DOHH2 (cell line): ENCODE results near the gene MEGF11.

Experiments used
- H3F3A ChIP-seq: fragments of 200-600 bp; sonication (generic), shearing (Covaris generic); 2 replicates; pipeline ENCODE4 v1.6.0; 2016; ENCODE audit warnings: antibody characterized with exemption, mild to moderate bottlenecking; ENCODE audit not compliant: control insufficient read depth, insufficient read depth
- H3K27ac ChIP-seq: fragments of 200-600 bp; sonication (generic); 2 replicates; pipeline ENCODE4 v1.5.1; 2014; ENCODE audit warnings: low read depth, mild to moderate bottlenecking, low read length, moderate library complexity
- H3K27me3 ChIP-seq: fragments of 200-600 bp; sonication (generic); 2 replicates; pipeline ENCODE4 v1.6.1; 2014; ENCODE audit warnings: mild to moderate bottlenecking, low read length, mixed read lengths; ENCODE audit not compliant: control insufficient read depth
- H3K36me3 ChIP-seq: fragments of 200-600 bp; sonication (generic); 2 replicates; pipeline ENCODE4 v1.6.1; 2014; ENCODE audit warnings: mild to moderate bottlenecking, low read length, moderate library complexity, mixed read lengths; ENCODE audit not compliant: control insufficient read depth
- H3K4me1 ChIP-seq: fragments of 200-600 bp; sonication (generic); 2 replicates; pipeline ENCODE4 v1.6.1; 2014; ENCODE audit warnings: mild to moderate bottlenecking, low read length, mixed read lengths; ENCODE audit not compliant: control insufficient read depth
- H3K4me2 ChIP-seq: fragments of 200-600 bp; sonication (generic); 2 replicates; pipeline ENCODE4 v1.6.0; 2014; ENCODE audit warnings: mild to moderate bottlenecking, low read length, moderate library complexity
- H3K4me3 ChIP-seq: fragments of 200-600 bp; sonication (generic); 2 replicates; pipeline ENCODE4 v1.5.1; 2014; ENCODE audit warnings: mild to moderate bottlenecking, low read length, mixed read lengths
- H3K79me2 ChIP-seq: fragments of 200-600 bp; sonication (generic); 2 replicates; pipeline ENCODE4 v1.6.1; 2014; ENCODE audit warnings: mild to moderate bottlenecking, low read length, mixed read lengths; ENCODE audit not compliant: control insufficient read depth
- H3K9me2 ChIP-seq: fragments of 200-600 bp; sonication (generic); replicated peaks from 2 replicates; pipeline ENCODE4 v1.6.1; 2014; ENCODE audit warnings: mild to moderate bottlenecking, low read length, mixed read lengths; ENCODE audit not compliant: control insufficient read depth
- H3K9me3 ChIP-seq: fragments of 200-600 bp; sonication (generic); 2 replicates; pipeline ENCODE4 v1.6.1; 2014; ENCODE audit warnings: antibody characterized with exemption, low read length, mixed read lengths; ENCODE audit not compliant: control insufficient read depth, insufficient read depth
- H4K20me1 ChIP-seq: fragments of 200-600 bp; sonication (generic); 2 replicates; pipeline ENCODE4 v1.6.0; 2014; ENCODE audit warnings: low read depth, mild to moderate bottlenecking, antibody characterized with exemption, low read length, moderate library complexity; ENCODE audit not compliant: control insufficient read depth, insufficient read depth
- EZH2phosphoT487 ChIP-seq: fragments of 200-600 bp; sonication (generic); IDR thresholded peaks from 2 replicates; pipeline ENCODE4 v1.6.1; 2017; ENCODE audit warnings: borderline replicate concordance, mild to moderate bottlenecking, antibody characterized with exemption, low read length, moderate library complexity, mixed read lengths
- TF ChIP-seq, protein P1 (sequence below): fragments of 200-600 bp; sonication (generic); IDR thresholded peaks from one replicate; pipeline ENCODE4 v1.5.1; 2014; ENCODE audit warnings: antibody characterized with exemption, mild to moderate bottlenecking, low read depth, low read length; ENCODE audit not compliant: poor library complexity, severe bottlenecking

Gene MEGF11

DNA sequence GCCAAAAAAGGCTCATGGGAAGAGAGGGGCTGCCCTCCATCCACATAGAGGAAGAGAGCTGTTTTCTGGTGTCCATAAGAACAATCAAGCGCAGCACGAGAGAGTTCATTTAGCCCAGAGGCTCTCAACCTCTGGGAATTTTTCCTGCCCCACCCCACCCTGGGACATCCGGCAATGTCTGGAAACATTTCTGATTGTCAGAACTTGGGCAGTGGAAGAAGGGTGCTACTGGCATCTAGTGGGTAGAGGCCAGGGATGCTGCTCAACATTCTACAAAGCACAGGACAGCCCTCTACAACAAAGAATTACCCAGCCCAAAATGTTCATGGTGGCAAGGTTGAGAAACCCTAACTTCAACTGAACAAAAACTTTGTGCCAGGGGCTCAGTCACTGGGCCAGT is 291.4 kb downstream of the MEGF11 start:
- Histone ChIP-seq H3K9me2 (no peaks in the 10 kb centered on the region), H3K4me3 (no peak overlapping the region), H3K27ac (no peak overlapping the region), H3K27me3 (no peaks in the 10 kb centered on the region), H4K20me1 (no peaks in the 10 kb centered on the region), H3K79me2 (no peaks in the 10 kb centered on the region), H3K9me3 (no peaks in the 10 kb centered on the region), H3F3A (no peaks in the 10 kb centered on the region), H3K4me1 (no peaks in the 10 kb centered on the region; the same call in 1 of the 2 replicates), H3K36me3 (peaks cover 35% of the 10 kb centered on the region), H3K4me2 (no peak overlapping the region)
- no peak for TF ChIP-seq EZH2phosphoT487
- TF ChIP-seq, protein P1, sequence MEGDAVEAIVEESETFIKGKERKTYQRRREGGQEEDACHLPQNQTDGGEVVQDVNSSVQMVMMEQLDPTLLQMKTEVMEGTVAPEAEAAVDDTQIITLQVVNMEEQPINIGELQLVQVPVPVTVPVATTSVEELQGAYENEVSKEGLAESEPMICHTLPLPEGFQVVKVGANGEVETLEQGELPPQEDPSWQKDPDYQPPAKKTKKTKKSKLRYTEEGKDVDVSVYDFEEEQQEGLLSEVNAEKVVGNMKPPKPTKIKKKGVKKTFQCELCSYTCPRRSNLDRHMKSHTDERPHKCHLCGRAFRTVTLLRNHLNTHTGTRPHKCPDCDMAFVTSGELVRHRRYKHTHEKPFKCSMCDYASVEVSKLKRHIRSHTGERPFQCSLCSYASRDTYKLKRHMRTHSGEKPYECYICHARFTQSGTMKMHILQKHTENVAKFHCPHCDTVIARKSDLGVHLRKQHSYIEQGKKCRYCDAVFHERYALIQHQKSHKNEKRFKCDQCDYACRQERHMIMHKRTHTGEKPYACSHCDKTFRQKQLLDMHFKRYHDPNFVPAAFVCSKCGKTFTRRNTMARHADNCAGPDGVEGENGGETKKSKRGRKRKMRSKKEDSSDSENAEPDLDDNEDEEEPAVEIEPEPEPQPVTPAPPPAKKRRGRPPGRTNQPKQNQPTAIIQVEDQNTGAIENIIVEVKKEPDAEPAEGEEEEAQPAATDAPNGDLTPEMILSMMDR = no peak

DNA sequence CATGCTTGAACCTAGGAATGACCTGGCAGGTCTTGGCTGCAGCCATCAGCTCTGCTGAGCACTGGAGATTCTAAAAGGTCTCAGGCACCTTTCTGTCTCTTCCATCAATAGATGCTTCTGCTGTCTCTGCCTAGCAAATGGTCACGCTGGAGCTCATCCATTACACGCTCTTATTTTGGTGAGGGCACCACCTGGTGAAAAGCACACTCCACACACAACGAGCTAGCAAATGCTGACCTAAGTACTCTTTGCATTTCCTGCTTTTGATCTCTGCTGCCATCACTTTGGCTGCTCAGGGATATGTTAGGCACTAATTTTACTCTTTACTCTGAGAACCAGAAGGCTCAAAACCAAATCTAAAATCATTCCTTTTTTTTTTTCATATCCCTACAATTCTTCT is 293.0 kb downstream of the MEGF11 start:
- Histone ChIP-seq H3K27ac (no peak overlapping the region), H3F3A (no peaks in the 10 kb centered on the region), H3K4me2 (no peak overlapping the region), H3K9me2 (no peaks in the 10 kb centered on the region), H3K9me3 (no peaks in the 10 kb centered on the region), H3K4me1 (peaks cover 13% of the 10 kb centered on the region), H3K27me3 (no peaks in the 10 kb centered on the region), H3K79me2 (no peaks in the 10 kb centered on the region), H4K20me1 (no peaks in the 10 kb centered on the region), H3K4me3 (no peak overlapping the region), H3K36me3 (peaks cover 42% of the 10 kb centered on the region)
- TF ChIP-seq, protein P1 = no peak
- no peak for TF ChIP-seq EZH2phosphoT487

DNA sequence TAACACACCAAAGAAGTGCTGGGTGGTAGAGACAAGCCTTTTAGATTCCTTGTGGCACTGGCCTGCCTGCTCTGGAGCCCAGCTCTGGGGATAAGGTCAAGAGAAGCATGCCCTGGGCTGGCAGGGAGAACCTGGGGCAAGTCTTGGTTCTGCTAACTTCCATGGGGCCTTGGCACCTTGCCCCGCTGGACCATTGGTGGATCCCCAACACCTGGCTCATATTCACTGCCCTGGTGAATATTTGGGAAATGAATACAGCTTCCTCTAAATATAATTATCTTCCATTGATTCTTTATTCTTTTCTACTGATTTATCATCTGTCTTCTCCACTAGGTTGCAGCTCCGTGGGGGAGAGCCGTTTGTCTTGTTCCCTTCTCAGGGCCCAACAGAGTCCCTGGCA is 294.7 kb downstream of the MEGF11 start:
- Histone ChIP-seq H3K27ac (no peak overlapping the region), H3F3A (no peaks in the 10 kb centered on the region), H3K79me2 (no peaks in the 10 kb centered on the region), H3K36me3 (peaks cover 45% of the 10 kb centered on the region), H3K4me3 (no peak overlapping the region), H3K9me3 (no peaks in the 10 kb centered on the region), H4K20me1 (no peaks in the 10 kb centered on the region), H3K9me2 (no peaks in the 10 kb centered on the region), H3K4me2 (no peak overlapping the region), H3K27me3 (no peaks in the 10 kb centered on the region), H3K4me1 (peaks cover 28% of the 10 kb centered on the region)
- TF ChIP-seq, protein P1 = no peak
- TF ChIP-seq EZH2phosphoT487 = no peak

DNA sequence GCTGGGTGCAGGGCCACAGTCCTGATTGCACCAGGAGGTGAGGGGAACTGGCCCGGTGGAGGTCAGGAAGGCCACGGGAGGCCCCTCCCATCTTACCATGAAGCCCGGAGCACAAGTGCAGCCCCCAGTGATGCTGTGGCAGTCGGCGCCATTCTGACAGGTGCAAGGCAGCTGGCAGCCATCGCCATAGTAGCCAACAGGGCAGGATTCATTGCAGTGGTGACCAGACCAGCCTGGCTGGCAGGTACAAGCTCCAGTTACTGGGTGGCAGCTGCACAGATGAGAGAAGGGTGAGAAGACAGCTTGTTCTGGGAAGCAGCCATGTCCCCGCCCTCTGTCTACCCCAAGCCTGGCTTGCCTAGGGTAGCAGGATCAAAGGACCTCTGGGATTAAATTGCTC is 296.1 kb downstream of the MEGF11 start:
- H3K27me3 ChIP-seq = no peaks in the 10 kb centered on the region
- no peaks in the 10 kb centered on the region for H3K9me3 ChIP-seq
- no peaks in the 10 kb centered on the region for H3F3A ChIP-seq
- no peak overlapping the region for H3K4me2 ChIP-seq
- H3K4me1 ChIP-seq = peaks cover 32% of the 10 kb centered on the region
- H3K36me3 ChIP-seq = peaks cover 49% of the 10 kb centered on the region
- H4K20me1 ChIP-seq = no peaks in the 10 kb centered on the region
- no peaks in the 10 kb centered on the region for H3K79me2 ChIP-seq
- H3K27ac ChIP-seq = no peak overlapping the region
- no peak overlapping the region for H3K4me3 ChIP-seq
- H3K9me2 ChIP-seq = no peaks in the 10 kb centered on the region
- TF ChIP-seq, protein P1 = no peak
- no peak for TF ChIP-seq EZH2phosphoT487
